HUDEP-2 (cell line): ENCODE results near the gene RETREG1.
"Not testable (repeated sequence)": the region's sequence is repeated elsewhere in the genome, so short reads cannot be mapped to it uniquely, and the experiment has no call there.

Experiments used
- DNase-seq, 76 experiments: peaks; one replicate each; lab custom pipeline; 2025; ENCODE audit not compliant: unreplicated experiment in 76 of 76; lab: John Stamatoyannopoulos, UW

RETREG1 gene

GRCh38 chr5:16558984-16559629, 57.7 kb downstream of the RETREG1 start:
- no peak for DNase-seq

GRCh38 chr5:16557477-16557876, 59.3 kb downstream of the RETREG1 start:
- no peak for DNase-seq

DNA sequence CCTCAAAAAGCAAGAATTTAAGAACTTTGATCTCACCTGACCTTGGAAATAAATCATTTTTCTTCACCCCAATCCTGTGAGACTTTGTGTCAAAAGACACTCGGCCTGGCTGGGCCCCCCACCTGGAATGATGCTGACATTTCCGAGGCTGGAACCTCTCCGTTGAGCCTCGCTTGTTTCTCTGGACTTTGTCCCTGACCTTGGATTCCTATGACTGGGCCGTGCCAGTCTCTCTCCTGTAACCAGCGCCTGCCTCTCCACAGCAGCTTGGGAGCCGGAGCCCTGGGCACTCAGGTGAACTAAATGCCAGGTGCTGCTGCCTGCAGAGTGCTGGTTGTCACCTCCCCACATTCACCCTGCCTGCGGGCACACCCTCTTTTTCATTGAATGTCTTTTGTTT, 62.7 kb downstream of the RETREG1 start:
- no peak for DNase-seq

DNA sequence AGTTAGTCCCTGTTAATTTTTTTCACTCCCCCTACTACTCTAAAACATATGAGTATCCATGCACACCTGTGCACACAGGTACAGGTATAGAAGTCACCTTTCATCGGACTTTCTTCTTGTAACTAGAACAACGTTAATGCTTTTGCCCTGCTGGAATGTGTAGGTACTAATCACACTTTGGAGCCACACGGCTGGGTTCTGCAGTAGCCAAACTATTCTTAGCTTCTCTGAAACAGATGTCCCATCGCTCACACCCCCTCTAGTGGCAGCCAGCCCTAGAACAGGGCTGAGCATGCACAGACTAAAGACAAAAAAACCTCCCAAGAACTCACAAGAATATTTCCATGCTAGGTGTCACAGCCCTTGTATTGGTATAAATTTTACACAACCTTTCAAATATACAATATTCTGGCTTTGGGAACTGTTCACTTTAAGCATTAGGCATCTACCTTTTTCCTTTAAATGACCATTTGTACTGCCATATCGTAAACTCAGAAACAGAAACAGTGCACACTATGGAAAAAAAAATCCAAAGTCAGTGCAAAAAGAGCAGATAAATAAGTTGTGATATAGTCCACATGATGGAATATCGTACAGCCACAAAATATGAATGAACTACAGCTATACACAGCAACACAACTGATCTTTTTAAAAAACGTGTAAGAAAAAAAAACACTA, 64.0 kb downstream of the RETREG1 start:
- DNase-seq, result peak in 41 of 76 experiments; percentile 1 to 62 (median 25)

DNA sequence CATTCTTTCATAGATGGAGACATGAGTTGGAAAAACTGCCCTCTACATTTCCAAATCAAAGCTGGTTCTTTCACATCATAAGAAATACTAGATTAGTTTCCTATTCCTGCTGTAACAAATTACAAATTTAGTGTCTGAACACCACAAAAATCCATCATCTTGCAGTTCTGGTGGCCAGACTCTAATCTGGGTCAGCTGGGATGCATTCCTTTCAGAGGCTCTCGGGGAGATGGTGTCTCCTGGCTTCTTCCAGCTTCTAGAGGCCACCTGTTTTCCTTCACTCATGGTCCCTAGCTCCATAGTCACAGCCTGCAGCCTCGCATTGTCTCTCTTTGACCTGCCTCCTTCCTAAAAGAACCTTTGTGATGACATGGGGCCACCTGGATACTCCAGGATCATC, 65.2 kb downstream of the RETREG1 start:
- DNase-seq, result no peak

GRCh38 chr5:16550316-16550952, 66.4 kb downstream of the RETREG1 start:
- DNase-seq, result peak in 46 of 76 experiments; percentile 1 to 71 (median 23)

DNA sequence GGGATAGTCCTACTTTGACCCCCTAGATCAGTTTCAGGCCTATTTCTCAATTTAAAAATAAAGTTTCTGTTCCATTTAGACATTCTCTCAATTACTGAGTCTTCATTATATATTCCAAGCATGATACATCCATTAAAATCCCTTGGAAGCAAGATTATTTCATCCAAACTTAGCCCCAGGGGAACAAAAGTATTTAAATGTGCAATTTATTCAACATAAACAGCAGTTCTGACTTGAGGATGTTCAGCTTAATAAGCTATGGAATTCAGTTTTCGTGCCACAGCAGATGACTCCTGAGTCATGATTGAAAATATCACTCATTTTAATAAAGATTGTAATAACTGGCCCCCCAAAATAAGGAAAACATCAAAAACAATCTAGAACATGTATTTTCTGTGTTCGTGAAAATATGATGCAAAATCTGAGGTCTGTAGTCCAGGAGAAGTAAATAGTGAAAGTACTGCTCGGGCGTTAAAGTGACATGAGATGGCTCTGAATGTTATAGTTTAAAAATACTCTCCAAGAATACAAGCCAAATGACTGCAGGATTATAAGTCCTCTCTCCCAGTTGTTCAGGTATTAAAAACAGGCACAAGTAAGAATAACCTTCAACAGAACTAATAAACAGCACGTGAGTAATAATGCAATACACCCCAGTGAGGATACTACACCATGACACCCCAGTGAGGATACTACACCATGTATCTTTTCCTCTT, 67.1 kb downstream of the RETREG1 start:
- no peak for DNase-seq

GRCh38 chr5:16548812-16549211, 68.0 kb downstream of the RETREG1 start:
- no peak for DNase-seq

DNA sequence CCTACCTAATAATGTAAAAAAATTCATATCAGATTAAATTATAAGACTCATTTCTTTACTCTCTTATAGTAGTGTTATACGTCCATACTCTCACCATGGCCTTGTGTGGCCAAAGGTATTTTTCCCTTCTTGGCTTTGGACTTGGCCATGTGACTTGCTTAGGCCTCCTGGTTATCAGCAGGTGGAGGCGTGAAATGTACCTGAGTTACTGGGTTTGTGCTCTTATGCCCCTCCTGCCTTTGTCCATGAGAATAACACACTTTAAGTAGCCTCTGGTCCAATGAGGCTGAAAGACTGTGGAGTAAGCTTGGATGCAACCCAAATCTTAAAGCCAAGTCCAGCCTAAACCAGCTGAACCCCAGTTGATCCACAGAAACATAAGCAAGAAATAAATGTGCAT, 68.7 kb downstream of the RETREG1 start:
- DNase-seq, result no peak

- DNase-seq, result no peak
These were observed 69.5 kb downstream of the RETREG1 start for GRCh38 chr5:16547200-16547842.

- DNase-seq, result no peak
These were observed 70.1 kb downstream of the RETREG1 start for GRCh38 chr5:16546732-16547131.

DNA sequence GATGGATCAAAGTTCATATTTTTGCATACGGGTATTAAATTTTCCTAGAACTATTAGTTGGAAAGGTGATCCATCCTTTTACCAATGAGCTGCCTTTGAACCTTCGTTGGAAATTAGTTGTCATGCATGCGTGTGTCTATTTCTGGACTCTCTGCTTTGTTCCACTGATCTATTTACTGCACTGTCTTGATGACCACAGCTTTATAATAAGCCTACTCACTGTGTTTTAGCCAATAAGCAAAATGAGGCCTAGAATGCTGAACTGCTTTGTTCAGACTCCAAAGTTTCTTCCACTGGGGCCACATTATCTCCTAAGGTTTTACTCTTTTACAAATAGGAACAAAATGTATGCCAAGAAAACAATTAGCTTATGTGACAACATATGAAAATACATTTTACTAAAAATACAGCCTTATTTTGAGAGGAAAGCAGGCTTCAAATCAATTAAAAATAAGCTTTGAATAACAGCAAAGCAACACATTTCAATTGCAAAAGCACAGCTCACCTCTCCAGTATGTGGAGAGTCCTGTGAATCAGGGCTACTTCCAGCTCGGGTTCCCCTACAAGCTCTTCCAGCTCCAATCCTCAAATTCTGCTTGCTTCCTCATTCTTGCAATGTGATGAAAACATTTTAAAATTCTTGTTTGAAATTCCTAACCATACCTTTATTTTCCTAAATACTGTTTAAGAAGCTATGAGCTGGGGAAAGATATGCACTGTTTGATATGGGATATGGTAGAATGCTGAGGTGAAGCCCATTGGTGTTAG, 72.0 kb downstream of the RETREG1 start:
- DNase-seq, result no peak

DNA sequence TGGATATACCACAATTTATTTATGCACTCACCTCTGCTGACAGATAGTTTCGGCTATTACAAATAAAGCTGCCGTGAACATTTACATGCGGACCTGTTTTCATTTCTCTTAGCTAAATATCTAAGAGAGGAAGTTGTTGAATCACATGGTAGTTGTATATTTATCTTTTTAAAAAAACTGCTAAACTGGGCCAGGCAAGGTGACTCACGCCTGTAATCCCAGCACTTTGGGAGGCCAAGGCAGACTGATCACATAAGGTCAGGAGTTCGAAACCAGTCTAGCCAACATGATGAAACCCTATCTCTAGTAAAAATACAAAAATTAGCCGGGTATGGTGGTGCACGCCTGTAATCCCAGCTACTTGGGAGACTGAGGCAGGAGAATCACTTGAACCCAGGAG, 73.6 kb downstream of the RETREG1 start:
- DNase-seq, result not testable (repeated sequence)

- no peak for DNase-seq
These were observed 74.6 kb downstream of the RETREG1 start for GRCh38 chr5:16542236-16542635.

GRCh38 chr5:16541592-16541991, 75.2 kb downstream of the RETREG1 start:
- DNase-seq, result not testable (repeated sequence)

DNA sequence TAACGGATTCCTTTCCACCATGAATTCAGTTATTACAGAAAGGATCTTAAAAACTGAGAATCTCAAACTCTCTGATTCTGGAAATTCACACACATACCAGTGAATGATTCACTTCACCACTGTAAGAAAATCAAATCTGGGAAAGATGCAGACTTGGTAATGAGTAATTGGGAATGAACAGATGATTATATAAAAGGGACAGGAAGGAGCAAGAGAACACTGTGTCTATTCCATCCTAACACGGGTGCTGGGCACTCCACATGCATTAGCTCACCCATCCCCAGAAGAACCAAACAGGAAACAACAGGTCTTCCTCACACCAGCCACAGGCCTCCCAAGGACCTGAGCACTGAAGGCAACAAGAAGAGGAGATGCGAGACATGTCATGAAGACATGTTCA, 76.4 kb downstream of the RETREG1 start:
- no peak for DNase-seq

GRCh38 chr5:16539169-16539666, 77.6 kb downstream of the RETREG1 start:
- no peak for DNase-seq

DNA sequence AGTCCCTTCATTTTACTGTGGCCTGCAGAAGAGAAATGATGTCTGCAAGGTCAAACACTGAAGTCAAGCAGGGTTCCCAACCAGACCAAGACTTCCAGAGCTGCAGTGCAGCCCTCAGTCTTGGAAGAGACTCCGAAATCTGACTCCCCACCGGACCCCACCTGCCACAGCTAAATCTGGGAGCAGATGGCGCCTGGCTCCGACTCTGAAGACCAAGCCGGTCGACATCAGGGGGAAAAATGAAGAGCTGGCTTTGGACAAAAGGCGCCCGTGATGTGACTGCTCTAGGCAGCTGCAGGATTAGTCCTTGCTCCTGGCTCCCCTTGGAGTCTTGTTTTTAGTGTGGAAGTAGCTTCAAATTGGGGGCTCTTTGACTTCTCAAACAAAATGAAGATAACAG, 78.8 kb downstream of the RETREG1 start:
- no peak for DNase-seq

DNA sequence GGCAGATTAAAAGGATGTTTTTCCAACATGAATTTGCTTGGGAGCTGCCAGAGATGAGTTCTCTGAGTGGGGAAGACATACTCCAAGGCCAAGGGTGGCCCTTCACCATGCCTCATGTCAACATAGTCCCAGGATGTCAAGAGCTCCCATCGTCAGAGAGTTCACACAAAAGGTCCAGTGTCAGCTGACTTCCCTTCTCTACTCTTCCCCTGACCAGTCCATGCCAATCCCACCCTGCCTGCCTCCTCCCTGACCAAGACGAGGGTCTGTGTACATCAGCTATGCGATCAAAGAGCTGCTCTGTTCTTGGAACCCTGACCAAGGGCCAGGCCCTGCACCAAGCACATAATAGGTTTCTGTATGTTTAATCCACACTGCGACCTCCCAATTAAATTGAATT, 80.0 kb downstream of the RETREG1 start:
- no peak for DNase-seq

- DNase-seq, result no peak
These were observed 80.6 kb downstream of the RETREG1 start for GRCh38 chr5:16536246-16536645.
